Measurements from ENCODE around the gene LRWD1.
"Not testable (repeated sequence)": the region's sequence is repeated elsewhere in the genome, so short reads cannot be mapped to it uniquely, and the experiment has no call there.

GRCh38 chr7:102479982-102480637 lies 15.3 kb downstream of the LRWD1 start:
- TF ChIP-seq CTCF (conservative IDR thresholded peaks at IDR 0.05 in 1 of 2, IDR thresholded peaks at IDR 0.05 in 1 of 2; ENCODE audit: low read depth in 1 of 2, low read length in 2 of 2), result peak; percentile 11 to 32
- not testable (repeated sequence) for TF ChIP-seq EZH2 (IDR thresholded peaks at IDR 0.05; ENCODE audit: low read length, missing control alignments)
